Neural cell (in vitro differentiated cells): Measurements from ENCODE around the gene IP6K1.

Experiments
- EP300 ChIP-seq: fragments of 450-650 bp; conservative IDR thresholded peaks from 2 replicates; pipeline ENCODE4 v1.6.1; 2014; ENCODE audit warnings: antibody characterized with exemption, mild to moderate bottlenecking, moderate library complexity; ENCODE audit not compliant: poor library complexity, severe bottlenecking
- RAD21 ChIP-seq: fragments of 450-650 bp; conservative IDR thresholded peaks from 2 replicates; pipeline ENCODE4 v1.6.1; 2014; ENCODE audit warnings: antibody characterized with exemption, mild to moderate bottlenecking, moderate library complexity
- TF ChIP-seq, protein P1 (sequence below): fragments of 450-650 bp; IDR thresholded peaks from 2 replicates; pipeline ENCODE4 v1.5.1; 2014; ENCODE audit warnings: antibody characterized with exemption, mild to moderate bottlenecking, moderate library complexity; ENCODE audit not compliant: poor library complexity, severe bottlenecking

DNA sequence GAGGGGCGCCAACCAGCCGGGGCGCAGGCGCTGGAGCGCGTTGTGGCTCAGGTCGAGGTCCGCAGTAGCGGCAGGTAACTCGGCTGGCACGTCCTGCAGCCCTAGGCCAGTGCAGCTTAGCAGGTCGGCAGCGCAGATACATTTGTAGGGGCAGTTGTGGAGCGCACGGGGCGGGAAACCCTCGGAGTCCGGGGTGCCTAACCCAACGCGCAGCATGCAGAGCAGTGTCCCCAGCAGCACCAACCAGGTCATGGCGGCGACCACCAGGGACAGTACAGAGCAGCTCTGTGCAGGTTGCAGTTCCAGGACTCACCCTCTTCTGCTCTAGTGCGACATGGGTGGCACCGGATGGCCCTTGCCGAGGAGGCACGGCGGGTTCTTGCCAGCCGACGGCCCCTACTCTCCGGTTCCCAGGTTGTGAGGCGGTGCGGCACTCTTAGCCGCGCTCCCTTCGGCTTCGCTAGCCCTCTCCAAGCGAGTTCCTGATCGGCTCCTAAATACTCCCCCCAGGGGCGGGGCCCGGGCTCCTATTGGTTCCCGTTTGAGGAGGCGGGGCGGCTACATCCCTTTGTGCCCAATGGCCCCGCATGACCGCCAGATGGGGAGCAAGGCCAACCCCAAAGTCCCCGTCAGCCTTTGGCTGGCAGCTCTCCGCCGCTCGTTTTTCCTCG, 67.0 kb downstream of the IP6K1 start, which contains the start of gene AMIGO3:
- TF ChIP-seq EP300 (no peak), RAD21 (peak; percentile 55)
- TF ChIP-seq, protein P1, sequence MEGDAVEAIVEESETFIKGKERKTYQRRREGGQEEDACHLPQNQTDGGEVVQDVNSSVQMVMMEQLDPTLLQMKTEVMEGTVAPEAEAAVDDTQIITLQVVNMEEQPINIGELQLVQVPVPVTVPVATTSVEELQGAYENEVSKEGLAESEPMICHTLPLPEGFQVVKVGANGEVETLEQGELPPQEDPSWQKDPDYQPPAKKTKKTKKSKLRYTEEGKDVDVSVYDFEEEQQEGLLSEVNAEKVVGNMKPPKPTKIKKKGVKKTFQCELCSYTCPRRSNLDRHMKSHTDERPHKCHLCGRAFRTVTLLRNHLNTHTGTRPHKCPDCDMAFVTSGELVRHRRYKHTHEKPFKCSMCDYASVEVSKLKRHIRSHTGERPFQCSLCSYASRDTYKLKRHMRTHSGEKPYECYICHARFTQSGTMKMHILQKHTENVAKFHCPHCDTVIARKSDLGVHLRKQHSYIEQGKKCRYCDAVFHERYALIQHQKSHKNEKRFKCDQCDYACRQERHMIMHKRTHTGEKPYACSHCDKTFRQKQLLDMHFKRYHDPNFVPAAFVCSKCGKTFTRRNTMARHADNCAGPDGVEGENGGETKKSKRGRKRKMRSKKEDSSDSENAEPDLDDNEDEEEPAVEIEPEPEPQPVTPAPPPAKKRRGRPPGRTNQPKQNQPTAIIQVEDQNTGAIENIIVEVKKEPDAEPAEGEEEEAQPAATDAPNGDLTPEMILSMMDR, result peak; percentile 95
